GM18868 (cell line): ENCODE measurements around the gene MTFP1.

Source experiments
- ATAC-seq: cut with Tn5 transposase; IDR thresholded peaks from one replicate; pipeline ENCODE4 v1.9.1; 2021; ENCODE audit warnings: mild to moderate bottlenecking, moderate library complexity; ENCODE audit not compliant: unreplicated experiment

Gene MTFP1, protein sequence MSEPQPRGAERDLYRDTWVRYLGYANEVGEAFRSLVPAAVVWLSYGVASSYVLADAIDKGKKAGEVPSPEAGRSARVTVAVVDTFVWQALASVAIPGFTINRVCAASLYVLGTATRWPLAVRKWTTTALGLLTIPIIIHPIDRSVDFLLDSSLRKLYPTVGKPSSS

DNA sequence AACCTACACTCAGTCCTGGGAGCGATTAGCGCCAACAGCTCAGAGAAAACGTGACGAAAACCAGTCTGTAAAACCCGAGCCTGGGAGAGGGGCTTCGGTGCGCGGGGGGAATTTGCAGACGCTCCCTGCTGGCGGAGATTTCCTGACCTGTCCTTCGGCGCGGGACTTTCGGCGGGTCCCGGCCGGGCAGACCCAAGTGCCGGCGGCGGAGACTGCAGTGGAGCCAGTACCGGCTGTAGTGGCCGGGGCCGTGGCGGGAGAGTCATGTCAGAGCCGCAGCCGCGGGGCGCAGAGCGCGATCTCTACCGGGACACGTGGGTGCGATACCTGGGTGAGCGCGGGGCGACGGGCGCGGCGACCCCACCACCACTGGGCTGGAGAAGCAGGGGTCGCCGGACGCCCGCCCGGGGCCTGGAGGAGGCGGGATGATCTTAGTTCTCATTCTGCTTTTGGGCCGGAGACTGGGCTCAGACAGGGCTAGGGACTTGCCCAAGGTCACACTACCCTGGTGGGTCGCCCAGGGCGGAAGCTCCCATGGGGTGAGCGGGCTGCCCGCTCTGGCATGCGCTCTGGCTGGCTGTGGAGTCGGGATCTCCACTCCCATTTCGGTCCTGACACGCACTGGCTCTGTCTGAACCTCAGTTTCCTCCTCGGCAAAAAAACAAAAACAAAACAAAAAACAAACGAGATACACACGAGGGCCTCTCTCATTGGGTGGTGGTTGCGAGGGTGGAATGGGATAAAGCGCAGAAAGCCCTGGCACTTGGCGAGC, at the start of gene MTFP1:
Gene MTFP1, plus strand, starts transcription at position 153 of the 772 bp plus-strand sequence. Its CDS starts 112 bp downstream, at position 265.
- ATAC-seq, result no peak

DNA sequence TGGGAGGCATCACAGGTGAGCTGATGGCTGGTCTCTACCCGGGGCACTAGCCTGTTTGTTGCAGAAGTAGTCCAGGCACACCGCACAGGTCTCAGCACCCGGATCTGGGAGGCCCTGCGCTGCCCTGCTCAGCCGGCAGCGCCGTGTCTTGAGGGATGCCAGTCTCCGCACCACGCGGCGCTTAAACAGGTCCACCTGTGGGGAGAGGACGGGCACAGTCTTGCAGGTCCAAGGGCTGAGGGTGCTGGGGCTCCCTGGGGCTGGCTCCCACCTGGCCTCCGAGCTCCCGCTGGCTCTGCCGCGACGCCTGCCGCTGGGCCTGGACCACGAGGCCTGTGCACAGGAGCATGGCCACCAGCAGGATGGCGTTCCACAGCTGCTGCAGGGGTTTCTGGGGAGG, 45.6 kb upstream of the MTFP1 start:
- no peak for ATAC-seq

DNA sequence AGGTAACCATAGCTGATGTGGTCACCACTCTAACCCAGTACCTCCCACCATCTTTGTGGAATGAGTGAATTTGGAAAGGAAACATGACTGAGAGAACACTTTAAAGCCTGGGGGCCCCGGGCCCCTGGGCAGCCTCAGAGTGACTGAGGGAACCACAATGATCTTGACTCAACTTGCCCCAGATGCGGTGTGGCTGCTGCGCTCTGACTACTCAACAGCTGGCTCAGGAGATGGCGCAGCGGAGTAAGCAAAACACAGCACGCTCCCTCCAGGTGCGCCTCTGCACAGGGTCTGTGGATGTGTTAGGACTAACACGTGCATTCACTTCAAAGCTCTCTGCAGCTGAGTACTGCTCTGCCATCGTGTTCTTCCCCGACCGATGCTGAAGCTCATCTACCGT, 44.3 kb upstream of the MTFP1 start:
- ATAC-seq, result no peak

DNA sequence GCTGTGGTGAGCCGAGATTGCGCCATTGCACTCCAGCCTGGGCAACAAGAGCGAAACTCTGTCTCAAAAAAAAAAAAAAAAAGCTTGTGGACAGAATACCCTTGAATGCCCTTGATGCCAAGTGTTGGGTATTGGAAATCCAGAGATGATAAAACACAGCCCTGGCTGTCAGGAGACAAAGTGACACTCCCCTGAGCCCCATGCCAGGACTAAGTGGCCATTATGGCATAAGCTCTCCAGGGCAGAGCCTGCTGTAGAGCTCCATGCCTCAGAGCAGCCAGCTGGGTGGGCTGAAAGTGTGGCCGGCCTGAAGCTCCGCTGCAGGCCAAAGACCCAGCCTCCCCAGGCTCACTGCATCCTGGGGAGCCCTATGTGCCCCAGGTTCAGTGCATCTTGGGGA, 43.2 kb upstream of the MTFP1 start:
- no peak for ATAC-seq

DNA sequence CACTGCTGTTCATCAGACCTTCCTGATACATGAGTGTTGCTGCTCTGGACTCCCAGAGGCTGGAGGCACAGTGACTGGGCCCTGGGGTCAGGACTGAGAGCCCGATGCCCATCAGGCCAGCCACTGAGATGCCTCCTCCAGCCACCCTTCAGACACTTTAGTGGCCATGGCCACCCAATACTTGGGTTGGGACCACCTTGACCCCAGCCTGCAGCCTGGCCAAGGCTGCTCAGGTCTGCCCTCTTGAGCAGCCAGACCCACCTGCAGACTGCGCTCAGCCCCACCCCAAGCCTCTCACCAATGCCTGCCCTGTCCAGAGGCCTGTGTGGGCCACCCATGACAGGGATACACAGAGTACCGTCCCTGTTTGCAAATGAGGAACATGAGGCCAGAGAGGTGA, 42.5 kb upstream of the MTFP1 start:
- no peak for ATAC-seq

DNA sequence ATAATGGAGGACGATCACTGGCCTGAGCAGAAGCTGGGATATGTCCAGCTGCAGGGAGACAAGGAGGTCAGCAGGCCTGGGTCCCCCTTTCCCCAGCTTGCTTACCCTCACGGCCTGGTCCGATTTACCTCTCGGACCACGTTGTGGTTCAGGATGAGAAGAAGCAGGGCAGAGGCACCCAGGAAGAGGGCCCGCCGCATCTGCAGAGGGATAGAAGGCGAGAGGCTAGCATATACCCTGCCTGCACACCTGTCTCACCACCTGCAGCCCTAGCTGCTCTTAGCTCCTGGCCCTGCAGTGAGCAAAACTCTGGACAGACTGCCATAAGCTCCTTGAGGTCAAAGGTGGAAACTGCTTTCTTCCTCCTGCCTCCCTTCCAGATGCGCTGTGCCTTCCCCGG, 39.6 kb upstream of the MTFP1 start:
- ATAC-seq, result no peak

DNA sequence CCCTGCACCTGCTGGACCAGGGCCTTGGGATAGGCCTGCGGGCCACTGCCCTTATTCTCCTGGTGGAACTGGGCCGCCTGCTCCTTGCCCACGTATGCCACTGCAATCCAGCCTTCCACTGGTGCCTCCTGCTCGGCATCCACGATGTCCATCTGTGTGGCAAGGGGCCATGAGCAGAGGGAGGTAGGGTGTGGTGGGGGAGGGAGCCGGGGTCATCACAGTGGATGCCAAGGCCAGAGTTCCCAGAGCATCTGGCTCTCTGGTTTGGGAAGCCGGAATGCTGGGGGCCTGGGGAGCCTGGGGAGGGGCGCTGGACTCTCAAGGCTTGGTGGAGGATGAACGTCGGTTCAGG, 39.0 kb upstream of the MTFP1 start:
- no peak for ATAC-seq

DNA sequence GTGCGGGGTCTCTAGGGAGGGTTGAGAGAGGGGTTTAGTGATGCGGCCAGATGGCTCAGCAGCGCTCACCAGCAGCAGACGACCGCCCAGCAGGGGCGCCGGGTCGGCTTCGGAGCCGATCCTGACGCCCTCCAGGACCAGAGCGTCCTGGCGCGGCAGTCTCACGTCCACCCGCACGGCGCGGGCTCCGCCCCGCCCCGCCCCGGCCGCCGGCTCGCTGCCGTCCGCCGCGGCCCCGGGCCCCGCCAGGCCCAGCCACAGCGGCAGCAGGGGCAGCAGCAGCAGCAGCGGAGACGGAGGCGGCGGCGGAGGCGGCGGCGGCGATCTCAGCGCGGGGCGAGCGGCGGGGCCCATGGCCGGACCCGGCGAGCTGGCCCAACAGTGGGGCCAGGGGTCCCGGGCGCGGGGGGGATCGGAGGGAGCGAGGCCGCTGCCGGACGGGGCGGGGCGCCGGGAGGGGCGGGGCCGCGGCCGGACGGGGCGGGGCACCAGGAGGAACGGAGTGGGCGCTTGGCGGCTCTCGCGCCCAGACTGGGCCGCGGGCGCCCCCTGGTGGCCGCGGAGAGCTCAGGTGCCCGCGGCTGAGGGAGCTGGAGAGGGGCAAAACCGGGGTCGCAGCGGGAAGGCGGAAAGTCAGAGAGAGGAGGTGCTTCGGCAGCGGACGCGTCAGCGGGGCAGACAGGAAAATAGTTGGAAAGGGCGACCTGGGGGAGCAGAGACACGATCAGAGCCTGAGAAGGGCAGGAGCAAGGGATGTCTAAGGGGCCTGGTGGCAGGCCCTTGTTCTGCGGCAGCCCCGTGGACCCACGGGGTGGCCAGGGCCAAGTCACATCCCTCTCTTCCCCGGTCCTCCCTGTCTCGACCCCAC, 38.4 kb upstream of the MTFP1 start, which contains the start of gene RNF215:
Gene RNF215, minus strand, starts transcription at position 452 of the 868 bp plus-strand sequence. Its CDS starts 98 bp downstream, at position 354.
- peak; percentile 65 for ATAC-seq

DNA sequence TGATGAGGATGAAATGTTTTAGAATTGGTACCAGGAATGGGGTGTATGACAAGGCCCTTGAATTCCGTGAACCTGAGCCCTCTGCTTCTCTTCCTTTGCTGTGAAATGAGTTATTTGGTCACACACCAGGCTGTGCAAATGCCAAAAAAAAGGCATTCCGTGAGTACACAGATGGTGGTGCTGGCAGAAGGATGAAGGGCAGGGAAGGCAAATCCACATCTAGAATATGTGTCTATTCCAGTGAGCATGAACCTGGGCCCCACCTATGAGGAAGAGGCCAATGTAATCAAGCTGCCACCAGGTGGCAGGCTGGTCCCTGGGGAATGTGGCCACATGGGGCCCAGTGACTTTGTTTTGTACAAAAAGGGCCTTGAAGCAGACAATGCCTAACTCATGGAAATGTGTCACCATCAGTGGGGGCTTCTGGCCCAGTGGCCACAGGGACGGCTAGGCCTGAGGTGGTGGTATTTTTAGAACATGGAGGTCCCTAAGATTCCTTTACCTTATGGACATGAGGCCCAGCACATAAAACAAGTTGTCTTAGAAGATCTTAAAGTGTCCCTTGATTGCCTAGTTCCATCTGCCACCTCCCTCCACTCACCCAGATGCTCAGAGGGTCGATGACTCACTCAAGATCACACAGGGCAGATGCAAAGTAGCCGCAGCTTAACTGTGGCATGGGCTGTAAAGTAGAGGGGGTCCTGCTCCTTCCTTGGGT, 34.4 kb upstream of the MTFP1 start:
- ATAC-seq, result peak; percentile 38

DNA sequence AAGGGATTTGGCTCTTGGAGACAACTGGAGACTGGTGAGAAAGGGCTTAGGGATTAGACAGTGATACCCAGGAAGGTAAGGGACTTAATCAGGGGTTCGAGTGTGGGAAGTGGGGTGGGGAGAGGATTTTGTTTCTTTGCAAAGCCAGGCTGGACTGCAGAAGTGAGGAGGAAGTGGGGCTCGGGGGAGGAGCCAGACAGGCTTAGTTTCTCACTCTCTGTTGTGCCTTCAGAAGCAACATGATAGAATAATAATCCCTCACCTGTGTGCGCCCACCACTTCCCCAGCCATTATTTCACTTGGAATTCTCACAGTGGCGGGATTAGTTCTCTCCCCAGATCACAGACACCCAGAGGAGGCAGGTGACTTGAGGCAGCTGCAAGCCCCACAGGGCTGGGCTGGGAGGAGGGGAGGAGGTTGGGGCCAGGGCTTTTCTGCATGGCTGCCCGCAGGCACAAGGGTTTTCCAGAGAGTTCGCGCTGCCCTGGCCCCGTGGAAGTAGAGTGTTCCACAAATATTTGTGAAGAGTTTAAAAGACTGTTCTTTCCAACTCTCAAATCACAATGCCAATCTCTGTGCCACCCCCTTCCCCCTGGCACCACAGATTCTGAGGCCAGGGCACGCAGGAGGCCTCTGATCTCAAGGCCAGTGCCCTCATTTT, 32.8 kb upstream of the MTFP1 start:
- ATAC-seq, result no peak

DNA sequence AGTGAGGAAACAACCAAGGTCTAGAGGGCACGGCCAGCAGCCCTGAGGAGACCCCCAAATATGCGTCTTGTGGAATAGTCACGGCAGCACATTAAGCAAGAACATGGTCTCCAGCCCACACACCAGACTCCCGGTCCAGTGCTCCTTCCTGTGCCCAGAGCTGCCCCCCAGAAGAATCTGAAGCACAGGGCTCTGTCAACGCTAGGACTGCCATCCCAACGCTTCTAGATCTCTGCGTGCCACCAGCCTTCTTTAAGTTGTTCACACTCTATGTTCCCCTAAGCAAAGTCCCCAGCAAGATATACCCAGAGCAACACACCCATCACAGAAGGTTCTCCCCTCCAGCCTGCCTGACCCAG, 32.3 kb upstream of the MTFP1 start:
- no peak for ATAC-seq

DNA sequence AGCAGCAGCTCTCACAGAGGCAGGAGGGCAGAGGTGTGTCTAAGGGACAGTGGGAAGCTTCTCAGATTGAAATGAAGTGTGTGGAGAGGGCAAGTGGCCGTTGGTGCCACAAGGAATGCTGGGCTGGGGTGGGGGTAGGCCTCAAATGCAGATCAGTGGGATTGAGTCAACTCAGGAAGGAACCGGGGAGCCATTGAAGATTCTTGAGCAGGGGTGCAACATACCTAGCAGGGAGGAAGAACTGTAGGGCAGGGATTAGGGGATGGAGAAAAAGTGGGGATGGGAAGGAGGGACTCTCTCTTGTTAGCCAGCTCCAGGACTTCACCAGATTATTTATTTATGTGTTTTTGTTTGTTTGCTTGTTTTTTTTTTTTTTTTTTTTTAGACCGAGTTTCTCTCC, 31.7 kb upstream of the MTFP1 start:
- ATAC-seq, result no peak

DNA sequence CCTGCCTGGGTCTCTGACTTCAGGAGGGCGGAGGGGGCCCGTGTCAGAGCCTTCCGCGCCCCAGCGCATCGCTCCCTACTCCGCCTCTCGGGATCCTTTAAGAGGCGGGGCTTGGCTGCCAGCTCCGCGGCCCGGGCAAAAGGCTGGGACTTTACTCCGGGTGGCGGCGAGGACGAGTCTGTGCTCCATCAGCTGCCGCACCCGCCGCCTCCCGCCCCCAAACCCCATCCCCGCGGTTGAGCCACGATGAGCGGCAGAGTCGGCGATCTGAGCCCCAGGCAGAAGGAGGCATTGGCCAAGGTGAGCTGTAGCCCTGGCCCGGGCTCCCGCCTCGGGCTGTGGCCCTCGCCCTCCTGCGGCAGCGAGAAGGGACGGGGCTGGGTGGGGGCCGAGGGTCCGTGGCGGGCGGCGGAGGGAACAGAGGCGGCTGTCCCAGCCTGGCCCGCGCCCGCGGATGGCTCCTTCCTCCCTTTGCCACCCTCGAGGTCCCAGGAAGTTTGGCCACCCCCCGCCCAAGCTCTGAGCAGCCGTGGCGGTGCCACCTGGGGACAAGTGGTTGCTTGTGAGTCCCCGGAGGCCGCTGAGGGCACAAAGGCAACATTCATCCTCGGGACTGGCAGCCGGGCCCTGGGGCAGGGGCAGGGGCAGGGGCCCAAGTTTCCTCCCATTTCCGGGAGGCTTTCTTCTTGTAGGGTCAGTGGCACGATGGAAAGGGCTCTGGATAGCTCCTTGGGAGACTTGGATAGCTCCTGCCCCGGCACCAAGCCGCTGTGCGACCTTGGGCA, 28.5 kb upstream of the MTFP1 start, which contains the start of gene SEC14L2:
Gene SEC14L2, plus strand, starts transcription at position 148 of the 785 bp plus-strand sequence. Its CDS starts 99 bp downstream, at position 247.
- ATAC-seq, result no peak

DNA sequence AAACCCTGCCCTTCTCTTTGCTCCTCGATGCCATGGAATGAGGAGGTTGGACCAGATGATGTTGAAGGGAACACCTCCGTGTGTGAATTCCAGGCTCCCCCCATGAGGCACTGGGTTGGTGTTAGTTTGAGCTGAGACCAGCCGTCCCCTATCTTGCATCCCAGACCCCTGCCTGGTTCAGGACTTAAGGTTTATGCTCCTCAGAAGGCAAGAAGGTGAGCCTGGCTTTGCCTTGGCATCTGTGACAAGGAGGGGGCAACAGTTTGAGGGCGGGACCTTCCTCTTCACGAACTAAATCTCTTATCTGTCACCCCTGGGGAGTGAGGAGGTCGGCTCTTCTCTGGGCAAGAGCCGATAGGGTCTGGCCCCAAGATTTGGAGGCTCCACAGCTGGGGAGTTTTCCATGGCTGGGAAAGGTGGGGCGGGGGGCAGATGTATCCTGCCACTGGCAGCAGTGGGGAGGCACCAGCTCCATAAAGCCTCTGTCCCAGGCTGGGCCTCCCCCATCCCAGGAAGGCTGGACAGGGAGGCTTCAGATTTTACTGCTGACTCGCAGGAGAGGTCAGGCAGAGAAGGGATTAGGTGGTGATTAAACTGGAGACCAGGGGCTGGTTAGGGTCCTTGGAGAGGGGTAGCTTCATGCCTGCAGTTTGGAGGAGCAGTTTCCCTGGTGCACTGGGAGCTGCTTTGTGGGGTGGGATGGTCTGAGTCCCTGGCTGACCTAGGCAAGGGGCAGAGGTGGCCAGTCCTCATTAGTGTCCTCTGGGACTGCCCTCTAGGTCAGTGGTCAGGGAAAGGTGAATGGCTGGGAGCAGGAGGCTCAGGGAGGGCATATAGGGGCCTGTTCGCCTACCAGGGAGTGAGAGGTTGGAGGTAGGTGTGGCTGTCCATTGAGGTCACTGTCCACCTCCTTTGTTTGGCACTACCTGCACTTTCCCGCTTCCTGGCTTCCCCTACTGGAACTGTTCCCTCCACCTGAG, 27.6 kb upstream of the MTFP1 start:
- ATAC-seq, result no peak

DNA sequence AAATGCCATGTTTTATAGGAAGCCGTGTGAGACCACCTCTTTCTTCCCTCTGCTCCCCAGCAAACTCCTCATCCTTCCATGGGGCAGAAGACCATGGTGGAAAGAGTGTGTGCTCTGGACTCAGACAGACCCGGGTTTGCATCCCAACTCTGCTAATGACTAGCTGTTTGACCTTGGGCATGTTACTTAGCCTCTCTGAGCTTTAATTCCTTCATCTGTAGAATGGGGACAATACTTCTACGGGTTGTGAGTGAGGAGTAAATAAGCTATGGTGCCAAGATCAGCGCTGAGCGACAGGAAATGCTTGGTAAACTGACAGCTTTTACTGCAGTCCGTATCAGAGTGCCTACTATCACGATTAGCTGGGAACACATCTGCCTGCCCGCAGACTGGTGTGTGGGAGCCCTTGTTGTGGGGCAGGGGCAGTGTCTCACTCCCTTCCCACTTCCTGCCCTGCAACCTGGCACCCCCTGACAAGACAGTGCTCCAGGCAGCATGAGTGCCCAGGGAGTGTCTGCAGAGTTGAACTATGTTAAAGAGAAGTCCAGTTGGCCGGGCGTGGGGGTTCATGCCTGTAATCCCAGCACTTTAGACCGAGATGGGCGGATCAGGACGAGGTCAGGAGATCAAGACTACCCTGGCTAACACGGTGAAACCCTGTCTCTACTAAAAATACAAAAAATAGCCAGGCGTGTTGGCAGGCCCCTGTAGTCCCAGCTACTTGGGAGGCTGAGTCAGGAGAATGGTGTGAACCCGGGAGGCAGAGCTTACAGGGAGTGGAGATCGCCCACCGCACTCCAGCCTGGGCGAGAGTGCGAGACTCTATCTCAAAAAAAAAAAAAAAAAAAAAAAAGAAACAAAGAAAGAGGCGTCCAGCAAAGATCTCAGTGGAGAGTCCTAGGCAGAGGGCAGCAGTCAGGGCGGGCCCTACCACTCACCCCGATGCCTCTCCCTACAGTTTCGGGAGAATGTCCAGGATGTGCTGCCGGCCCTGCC, 26.6 kb upstream of the MTFP1 start:
- ATAC-seq, result no peak

DNA sequence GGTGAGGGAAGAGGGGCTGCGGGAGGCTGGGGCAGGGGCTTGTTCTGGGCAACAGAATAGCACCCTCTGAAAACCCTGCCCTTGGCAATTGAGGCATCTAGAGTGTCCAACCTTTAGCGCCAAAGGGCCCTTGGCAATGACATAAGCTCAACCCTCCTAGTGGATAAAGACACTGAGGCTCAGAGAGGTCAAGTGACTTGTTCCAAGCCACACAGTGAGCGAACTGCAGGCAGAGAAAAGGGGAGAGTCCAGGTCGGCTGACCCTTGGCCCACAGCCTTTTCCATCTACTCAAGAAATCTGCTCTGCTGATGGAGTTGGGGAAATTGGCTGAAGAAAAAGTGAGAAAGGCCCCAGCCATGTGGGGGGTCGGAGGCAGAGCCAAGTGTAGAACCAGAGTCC, 25.9 kb upstream of the MTFP1 start:
- no peak for ATAC-seq

DNA sequence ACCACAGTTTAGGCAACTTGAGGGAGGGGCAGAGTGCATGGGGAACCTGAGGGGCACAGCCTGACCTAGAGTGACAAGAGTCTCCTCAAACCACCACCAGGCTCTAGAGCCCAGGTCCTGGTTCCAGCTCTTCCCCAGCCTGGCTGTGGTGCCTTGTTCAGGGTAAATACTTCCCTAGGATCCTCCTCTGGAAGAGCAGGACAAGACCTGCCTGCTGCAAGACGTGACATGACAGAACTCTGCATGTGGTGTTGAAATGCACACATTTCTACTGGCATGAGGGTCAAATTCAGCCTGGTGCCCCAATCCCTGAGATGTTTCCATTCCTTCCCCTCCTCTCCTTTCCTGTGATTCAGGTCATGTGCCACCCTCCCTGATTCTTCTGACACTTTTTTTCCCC, 25.4 kb upstream of the MTFP1 start:
- ATAC-seq, result no peak
